Fibroblast of upper back skin (primary cell): ENCODE measurements around the gene UBQLN4.
"Not testable (repeated sequence)": the region's sequence is repeated elsewhere in the genome, so short reads cannot be mapped to it uniquely, and the experiment has no call there.

Source experiments
- DNase-seq: peaks from one replicate; pipeline ENCODE4 v3.0.0-alpha.2; 2013

The UBQLN4 gene

DNA sequence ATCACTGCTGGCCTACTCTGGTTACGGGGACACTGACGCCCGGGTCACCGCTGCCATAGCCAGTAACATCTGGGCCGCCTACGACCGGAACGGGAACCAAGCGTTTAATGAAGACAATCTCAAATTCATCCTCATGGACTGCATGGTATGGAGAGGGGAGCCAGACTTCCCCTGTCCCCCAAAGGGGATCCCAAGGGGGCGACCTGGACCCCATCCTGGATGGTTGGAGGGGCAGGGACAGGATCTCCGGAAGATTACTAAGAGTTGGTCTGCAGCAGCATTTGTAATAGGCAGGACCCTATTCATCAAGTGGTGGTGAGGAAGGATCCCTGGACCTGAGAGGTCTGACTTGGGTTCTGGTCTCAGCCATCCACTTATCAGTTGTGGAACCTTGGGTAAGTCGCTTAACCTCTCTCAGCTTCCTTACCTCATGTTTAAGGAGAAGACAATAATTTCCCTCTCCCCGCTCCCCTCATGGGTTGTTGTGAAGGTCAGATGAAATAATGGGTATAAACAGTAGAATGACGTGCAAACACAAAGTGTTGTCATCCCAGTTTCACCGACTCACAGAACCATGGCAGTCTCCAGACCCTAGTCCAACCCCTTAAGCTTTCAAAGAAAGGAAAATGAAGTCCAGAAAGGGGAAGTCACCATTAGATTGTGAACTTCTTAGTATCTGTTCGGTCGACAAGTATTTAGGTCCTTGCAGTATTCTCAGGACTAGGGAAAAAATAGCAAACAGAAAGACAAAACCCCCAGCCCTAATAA lies 1.9 kb upstream of the UBQLN4 start:
- DNase-seq, result no peak

DNA sequence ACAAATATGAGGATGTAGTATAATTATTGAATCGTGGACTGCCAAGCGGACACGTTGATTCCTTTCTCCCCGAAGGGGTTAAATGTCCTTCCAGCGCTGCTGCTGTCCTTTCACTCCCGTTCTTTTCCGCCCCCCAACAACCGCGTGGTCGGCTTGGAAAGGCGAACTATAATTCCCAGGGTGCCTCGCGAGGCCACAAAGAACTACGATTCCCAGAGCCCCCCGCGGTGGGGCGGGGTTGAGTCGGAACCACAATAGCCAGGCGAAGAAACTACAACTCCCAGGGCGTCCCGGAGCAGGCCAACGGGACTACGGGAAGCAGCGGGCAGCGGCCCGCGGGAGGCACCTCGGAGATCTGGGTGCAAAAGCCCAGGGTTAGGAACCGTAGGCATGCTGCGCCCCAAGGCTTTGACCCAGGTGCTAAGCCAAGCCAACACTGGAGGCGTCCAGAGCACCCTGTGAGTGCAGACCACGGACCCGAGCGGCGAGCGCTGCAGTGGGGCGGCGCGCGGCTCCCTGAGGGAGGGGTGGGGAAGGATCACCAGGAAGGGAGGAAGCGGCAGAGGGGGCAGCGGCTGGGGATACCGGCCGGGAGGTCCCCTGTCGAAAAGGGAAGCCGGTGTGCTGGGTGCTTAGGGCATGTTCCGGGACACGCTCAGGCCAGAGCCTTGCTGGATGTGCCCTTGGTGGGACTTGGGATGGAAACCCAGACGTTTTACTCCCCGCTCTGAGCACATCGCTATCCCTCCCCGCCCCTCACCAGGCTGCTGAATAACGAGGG lies 1.1 kb upstream of the UBQLN4 start, which contains the start of gene LAMTOR2:
Gene LAMTOR2, plus strand, starts transcription at position 283 of the 781 bp plus-strand sequence. Its CDS starts 108 bp downstream, at position 391.
- DNase-seq, result peak; percentile 97

DNA sequence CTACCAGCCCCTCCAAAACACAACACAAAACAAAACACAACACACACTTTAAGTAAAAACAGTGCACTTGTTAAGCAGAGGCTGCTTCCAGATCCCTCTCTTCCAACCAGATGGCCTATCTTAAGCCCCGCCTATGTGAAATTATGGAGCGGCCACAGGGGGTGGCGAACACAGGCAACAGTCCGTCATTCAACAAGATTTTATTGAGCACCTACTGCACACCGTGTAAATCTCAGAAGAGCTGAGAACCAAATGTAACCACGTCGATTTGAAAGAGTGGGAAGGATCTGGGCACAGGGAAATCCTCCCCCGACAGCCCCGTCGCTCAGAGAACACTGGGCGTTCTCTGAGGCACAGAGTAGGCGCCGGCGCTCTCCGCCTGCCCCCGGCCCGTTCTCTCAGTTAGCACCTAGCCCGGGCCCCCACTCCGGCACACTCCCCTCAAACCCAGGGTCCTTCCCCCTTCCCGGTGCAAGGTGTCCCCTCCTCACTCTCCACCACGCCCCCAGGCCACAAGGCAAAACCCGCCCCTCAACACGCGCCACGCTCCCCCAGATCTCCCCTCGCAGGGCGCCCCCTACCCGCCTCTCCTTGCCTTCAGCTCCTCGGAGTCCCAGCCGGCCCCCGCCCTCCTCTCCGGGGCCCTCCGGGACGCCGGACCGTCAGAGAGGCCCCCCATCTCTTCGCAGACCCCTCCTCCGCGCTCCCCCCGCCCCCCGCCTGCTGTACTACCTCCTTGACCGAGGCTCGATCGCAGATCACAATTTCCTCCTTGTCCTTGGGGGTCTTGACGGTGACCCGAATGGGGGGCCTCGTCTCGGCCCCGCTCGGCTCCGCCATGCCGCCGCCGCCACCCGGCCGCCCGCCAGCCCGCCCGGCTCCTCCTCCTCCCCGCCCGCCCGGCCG lies 483 bp downstream of the UBQLN4 start:
- peak; percentile 57 for DNase-seq

DNA sequence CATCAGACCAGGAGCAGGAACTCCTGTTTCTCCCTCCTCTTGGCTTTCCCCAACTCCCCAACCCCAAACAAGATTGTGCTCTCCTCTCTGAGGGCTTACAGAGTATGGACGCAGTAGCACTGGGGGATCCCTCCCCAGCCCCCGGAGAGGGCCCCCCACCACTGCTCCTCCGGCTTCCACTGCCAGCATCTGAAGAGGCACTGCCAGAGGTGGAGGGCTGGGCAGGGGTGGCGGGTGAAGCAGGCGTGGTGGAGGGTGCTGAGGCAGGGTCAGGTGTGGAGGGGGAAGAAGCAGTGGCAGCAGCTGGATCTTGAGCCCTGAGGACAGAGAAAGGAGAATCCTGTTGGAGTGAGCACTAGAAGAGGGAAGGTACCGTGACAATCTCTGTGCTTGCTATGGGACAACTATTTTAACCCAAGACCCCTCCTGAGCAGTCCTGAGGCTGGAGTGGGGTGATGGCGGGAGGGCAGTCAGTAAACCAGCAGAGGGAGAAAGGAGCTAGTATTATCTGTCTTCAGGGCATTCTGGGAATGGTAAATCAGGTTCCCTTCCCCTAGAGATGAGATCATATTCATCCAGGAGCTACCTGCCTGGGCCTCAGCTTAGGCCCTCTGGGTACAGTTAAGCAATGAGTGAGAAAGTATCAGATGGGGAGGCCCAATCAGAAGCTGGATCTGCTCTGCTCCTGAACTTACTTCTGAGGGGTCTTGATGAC lies 2.4 kb downstream of the UBQLN4 start:
- DNase-seq, result no peak

DNA sequence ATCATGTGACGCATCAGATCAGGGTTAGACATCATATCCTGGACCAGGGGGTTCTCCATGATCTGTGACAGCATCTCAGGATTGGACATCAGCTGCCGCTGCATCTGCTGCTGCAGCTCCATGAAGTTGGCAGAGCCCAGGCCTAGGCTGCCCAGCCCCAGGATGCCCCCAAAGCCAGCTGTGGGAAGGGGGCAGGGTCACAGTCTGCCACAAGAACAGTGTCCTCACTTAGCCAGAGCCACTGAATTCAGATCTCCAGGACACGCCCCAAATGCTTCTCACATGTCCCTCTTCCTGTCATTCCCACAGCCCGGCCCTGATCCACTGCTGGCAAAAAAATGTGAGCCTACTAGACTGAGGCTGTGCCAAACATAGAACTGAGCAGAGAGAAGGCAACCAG lies 3.2 kb downstream of the UBQLN4 start:
- no peak for DNase-seq

DNA sequence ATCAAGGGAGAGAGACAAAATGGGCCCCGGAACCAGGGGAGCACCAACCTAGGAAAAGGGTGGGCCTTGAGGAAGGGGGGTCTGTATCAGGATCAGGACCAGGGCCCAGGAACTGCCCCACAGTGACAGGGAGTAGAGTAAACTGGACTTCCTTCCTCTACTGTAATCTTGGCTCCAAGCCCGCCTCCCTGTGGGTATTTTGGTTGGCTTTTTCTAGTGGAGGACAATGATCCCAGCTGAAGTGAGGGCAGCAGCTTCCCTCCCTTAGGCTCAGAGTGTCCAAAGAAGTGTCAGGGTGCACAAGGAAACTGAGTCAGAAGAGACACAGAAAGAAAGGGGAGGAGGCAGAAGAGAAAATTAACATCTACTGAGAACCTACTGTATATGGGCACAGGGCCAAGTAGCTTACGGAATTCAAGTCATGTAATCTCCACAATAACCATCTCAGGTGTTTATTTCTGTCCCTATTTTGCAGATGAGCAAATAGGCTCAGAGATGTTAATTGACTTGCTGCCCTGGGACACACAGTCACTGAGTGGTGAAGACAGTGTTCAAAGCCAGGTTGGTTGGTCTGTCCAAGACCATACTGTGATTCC lies 4.8 kb downstream of the UBQLN4 start:
- DNase-seq, result no peak

DNA sequence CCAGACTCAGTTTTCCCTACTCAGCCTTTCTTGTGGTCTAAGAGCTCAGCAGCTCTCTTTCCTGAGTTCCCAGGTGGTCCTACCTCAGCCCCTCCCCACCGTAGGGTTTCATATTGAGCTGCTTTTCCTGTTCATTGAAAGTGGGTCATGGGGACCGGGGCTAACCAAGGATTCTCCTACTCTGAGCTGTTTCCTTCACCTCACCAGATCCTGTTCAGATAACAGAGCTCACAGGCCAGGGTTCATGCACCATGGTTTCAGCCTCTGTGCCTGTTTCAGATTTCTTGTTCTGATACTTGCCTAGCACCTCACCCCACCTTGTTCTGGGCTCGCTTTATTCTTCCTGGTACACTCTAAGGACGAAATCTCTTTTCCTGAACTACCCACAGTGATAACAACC lies 8.5 kb downstream of the UBQLN4 start:
- DNase-seq, result no peak

DNA sequence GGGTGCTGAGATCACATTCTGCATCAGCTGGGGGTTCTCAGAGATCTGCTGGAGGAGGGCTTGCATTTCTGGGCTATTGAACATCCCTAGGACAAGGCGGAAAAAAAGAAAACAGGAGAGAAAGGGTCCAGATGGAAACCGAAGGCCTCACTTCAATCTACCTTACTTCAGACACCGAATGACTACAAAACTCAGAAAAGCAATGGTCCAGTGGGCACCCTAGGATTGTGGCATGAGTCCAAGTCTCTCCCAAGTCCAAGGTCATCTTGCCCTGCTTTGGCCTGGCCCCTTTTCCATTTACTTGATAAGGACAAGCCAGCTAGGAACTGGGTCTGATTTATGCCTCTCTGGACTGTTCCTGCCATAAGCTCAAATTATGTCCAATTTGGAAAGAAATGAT lies 10.8 kb downstream of the UBQLN4 start:
- DNase-seq, result no peak

DNA sequence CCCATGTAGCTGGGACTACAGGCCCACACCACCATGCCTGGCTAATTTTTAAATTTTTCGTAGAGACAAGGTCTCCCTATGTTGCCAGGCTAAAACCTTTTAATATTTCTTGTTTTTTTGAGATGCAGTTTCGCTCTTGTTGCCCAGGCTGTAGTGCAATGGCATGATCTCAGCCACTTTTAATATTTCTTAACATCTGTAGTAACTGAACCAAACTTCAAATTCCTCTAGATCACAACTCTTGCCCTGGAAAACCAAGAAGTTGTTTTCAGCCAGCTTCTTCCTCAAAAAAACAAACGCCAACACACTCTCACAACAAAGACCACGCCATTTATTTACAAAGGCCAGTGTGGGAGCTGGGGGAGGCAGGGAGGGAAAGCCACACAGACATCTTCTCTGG lies 18.6 kb downstream of the UBQLN4 start:
- not testable (repeated sequence) for DNase-seq

DNA sequence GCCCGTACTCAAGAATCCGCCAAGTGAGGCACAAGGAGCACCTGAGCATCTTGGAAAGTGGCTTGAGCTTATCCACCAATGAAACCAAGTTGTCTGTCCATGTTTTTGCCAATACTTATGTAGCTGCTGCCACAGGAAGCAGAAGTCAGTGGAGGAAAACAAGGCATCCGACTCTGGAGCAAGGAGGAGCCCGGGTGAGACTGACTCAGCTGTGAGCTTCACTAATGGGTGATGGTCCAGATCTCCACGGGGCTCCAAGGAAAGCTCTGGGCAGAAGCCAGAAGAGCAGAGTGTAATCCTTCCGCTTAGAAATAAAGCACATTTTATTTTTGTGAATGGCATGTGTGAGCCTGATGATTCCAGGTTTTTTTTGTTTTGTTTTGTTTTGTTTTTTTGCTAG lies 20.6 kb downstream of the UBQLN4 start:
- peak; percentile 40 for DNase-seq

DNA sequence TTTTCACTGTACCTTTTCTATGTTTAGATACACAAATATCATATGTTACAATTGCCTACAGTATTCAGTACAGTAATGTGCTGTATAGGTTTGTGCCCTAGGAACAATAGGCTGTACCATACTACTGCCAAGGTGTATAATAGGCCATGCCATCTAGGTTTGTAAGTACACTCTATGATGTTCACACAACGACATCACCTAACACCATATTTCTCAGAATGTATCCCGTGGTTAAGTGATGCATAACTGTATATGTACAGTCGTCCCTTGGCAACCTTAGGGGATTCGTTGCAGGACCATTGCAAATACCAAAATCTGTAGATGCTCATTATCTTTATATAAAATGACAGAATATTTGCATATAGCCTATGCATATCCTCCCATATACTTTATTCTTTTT lies 27.0 kb downstream of the UBQLN4 start:
- DNase-seq, result no peak

DNA sequence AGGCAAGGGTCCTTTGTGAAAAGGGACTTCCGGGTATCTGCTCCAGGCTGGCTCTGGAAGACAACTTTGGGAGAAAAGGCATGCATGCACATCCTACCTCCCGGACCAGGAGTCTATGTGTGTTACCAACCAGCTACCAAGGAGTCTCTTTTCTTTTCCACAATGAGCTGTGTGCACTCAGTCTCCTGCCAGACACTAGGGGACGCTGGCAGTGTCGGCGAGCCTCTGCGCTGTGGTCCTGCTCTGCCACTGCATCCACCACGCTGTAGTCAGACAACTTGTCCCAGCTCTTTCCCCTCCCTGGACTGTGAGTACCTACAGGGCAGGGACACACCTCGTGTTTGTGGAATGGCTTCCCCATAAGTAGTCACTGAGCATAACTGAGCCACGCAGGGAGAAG lies 27.7 kb downstream of the UBQLN4 start:
- peak; percentile 29 for DNase-seq

DNA sequence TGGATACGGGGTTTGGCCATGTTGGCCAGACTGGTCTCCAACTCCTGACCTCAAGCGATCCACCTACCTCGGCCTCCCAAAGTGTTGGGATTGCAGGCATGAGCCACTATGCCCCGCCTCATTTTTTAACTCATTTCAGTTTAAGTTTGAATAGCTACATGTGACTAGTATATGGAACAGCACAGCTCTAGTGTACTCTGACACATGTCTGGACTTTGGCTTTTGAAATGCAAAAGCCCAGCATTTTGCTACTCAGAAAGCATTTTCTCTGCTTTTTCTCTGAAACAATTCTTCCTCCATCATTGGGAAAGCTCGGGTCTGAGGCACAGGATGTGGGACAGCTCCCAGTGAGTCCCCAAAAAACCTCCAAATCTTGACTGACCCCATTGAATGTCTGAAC lies 28.8 kb downstream of the UBQLN4 start:
- no peak for DNase-seq

DNA sequence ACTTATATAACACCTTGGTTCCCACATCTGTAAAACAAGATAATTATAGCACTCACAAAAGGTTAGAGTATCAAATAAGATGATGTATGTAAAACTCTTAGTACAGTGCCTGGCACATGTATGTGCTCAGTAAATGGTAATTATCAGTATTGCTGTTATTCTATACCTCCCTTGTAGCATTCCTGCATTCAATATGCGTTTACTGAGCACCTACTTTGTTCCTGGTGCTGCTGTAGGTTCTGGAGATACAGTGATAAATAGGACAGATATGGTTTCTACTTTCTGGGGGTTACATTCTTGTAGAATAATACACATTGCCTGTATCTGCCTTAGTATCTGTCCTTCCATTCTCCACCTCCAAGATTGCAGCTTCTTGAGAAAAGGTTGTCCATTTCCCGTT lies 31.6 kb downstream of the UBQLN4 start:
- no peak for DNase-seq

DNA sequence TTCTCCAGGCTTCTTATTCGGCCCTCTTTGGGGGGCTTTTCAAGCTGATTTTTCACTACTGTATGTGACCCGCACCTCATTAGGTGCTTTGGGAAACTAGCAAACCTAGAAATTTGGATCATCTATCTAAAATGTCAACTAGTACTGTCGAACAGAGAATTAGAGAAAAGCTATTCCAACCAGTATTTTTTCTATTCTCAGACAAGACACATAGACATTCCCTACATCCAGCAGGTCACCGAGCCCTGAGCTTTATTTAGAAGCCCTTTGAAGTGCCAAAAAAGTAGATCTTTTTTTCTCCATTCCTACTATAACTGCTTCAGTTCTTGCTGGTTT lies 32.5 kb downstream of the UBQLN4 start:
- no peak for DNase-seq

DNA sequence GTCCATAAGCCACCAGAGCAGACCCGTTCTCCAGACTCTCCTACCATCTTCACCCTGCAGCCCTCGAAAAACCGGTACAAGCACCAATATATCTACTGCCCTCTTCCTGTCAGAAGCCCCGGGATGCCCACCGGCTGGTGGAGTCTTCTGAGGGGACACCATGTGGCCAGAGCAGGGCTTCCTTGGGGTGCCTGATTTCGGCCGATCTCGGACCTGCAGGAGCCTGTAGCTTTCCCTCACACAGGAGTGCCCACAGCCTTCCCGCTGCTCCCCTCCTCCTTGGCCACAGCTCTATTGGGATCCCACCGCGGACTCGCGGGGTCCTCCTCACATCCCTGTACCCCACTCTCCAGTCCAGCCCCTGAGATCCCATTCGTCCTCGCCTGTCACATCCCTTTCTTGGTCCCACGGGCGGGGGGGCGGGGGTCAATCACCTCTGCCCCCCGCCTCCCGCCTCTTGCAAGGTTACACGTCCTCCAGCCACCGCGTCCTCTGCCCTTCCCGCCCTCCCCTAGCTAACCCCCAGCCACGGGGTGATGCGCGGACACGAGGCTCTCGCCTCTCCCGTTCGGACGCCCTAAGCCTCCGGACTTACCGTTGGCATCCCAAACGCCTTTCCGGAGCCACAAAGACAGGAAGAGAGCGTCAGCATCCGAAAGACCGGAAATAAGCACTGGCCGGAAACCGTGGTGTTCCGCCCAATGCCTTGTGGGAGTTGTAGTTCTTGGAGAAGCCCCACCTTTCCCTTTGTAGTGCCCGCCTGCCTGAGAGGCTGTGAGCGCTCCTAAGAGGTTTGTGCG lies 33.1 kb downstream of the UBQLN4 start, which contains the start of gene SSR2:
Gene SSR2, minus strand, starts transcription at position 659 of the 800 bp plus-strand sequence. CDS start 784 bp downstream, outside the sequence.
- peak; percentile 92 for DNase-seq

DNA sequence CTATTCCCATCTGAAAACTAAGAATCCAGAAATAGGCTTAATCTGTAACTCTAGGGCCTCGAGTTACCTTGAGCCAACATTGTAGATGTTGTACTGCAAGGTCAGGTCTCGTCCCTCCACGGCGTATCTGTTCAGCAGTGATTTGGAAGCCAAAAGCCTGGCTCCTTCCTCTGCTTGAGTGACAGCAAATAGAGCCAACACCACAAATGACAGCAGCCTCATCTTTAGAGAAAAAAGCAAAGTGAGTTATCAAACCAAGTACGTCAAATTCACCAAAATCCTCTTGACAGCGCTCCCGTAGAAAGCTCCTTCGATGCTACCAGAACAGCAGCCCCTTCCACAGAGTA lies 33.7 kb downstream of the UBQLN4 start:
- DNase-seq, result no peak

DNA sequence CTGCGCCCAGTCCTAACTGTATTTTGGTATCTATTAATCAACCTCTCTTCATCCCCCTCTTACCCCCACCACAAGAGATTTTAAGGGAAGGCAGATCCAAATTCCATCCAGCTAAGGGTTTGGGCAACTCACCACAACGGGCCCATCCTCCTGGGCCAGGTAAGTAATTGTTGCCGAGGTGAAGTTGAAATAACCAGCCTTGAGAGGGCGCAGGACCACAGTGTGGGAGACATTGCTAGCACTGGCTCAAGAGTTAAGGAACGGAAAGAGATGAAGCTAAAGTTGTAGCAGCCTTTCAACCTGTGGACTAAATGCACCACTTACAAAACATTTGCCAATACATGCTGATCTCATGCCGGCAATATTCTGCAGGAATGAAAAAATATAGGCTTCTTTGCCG lies 38.8 kb downstream of the UBQLN4 start:
- DNase-seq, result no peak

DNA sequence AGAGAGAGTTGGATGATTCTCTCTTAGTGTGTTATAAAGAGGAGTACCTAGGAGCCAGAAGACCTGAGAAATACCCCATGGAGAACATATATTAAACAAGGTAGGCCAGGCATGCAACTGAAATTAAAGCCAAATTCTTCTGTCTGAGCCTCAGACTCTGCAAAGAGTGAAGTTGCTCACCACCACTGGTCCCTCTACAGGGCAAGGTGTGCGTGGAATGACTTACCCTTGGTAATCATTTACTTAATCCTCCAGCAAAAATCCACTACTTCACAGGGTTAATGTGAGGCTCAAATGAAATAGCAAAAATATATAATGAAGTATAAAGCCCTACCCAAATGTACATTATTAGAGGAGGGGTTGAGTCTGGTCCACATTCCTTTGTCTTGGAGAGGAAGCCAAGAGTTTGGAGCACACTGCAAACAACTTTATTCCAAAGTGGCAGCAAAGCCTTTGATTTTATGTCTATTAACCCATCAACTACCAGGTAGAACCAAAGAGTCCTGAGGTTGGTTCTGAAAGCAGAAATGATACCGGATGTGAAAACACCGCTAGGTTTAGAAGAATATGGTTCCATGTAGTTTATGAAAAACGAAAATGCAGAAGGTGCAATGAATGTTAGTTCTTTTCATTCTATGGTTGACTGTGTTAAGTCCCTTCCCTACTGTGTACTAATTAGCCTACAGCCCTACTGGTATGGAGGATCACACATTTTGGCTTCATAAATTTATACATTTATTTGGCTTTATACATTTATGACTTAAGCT lies 41.4 kb downstream of the UBQLN4 start:
- DNase-seq, result no peak

DNA sequence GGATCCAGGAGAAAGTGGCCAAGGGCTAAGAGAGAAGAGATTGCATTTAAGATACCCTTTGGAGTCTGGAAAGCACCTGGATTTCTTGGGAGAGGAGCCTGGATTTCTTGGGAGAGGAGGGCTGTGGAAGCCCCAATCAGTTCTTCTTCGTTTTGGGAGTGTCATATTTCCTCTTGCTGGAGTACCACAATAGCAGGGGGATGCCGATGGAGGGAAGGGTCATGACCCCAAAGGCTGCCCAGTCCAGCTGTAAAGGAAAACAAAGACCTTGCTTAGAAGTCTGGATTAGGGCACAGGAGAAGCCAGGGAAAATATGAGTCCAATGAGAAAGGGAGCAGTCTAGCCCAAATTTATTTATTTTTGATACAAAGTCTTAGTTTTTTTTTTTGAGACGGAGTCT lies 44.2 kb downstream of the UBQLN4 start:
- no peak for DNase-seq
